ENCODE data around the gene C9orf50.

GRCh38 chr9:129611307-129611800 lies 9.5 kb downstream of the C9orf50 start:
- TF ChIP-seq CTCF (IDR thresholded peaks at IDR 0.05) = no peak
- no peak for TF ChIP-seq EZH2 (IDR thresholded peaks at IDR 0.05; ENCODE audit: borderline replicate concordance, insufficient read depth, low read depth, low read length, poor library complexity, severe bottlenecking)

Data from B cell (primary cell).